K562 (cell line): ENCODE measurements around the gene TMEM127. TPM values are rescaled to one million over a fixed set of nuclear protein-coding genes. Genes with fewer than 3 reads are reported as not detected.

ENCODE experiments used
- ATAC-seq: fragments of 200-7000 bp; cut with Tn5 transposase; 3 replicates; pipeline ENCODE4 v1.9.1; 2020; ENCODE audit warnings: moderate library complexity
- BruUV-seq: library from RNA; stranded (reverse); fragments of 400-500 nt; replicated peaks from 2 replicates; lab custom pipeline; 2021; lab: Mats Ljungman, UMichigan
- CTCF ChIA-PET: fragments of 300-600 bp; formaldehyde crosslinking; extraction: SDS; loops from one replicate; lab custom pipeline; 2021; ENCODE audit warnings: low intra/inter-chr PET ratio; lab: Yijun Ruan, JAX
- POLR2A ChIA-PET: fragments of 300-600, 350-650 bp; sonication (Branson Sonifier 250); formaldehyde crosslinking; extraction: SDS; loops from one replicate; lab custom pipeline; 2021; ENCODE audit warnings: antibody characterized with exemption, inconsistent platforms; lab: Yijun Ruan, JAX
- DNase-seq, 4 experiments: peaks; one replicate each; pipeline versions ENCODE4 v3.0.0 to v3.0.0-alpha.2; 2011 to 2018; ENCODE audit warnings: low spot score in 3 of 4, mixed read lengths in 3 of 4; ENCODE audit errors: extremely low read depth in 1 of 4
- FAIRE-seq: peaks from 2 replicates; lab custom pipeline; 2011; peaks lifted over from hg19 to GRCh38; lab: Jason Lieb, UNC
- H2AFZ ChIP-seq: 2 replicates; pipeline ENCODE4 v1.6.0; 2011; ENCODE audit warnings: low read depth, low read length, control low read depth, inconsistent platforms
- H3K27ac ChIP-seq: fragments of 200-600 bp; 3 replicates; pipeline ENCODE4 v1.8.0; 2011; ENCODE audit warnings: low read depth, mild to moderate bottlenecking, control low read depth, inconsistent platforms, low read length, moderate library complexity, mixed read lengths; ENCODE audit errors: extremely low read depth
- H3K27me3 ChIP-seq, 2 experiments: fragments of 300-600 bp in 1 of 2; 2 replicates in 1 of 2; 3 replicates in 1 of 2; pipeline versions ENCODE4 v1.6.0 to v1.8.0; 2011; ENCODE audit warnings: inconsistent platforms in 2 of 2, low read length in 2 of 2, mild to moderate bottlenecking in 1 of 2, mixed read lengths in 1 of 2, moderate library complexity in 1 of 2; ENCODE audit not compliant: control insufficient read depth in 2 of 2, insufficient read depth in 2 of 2
- H3K36me3 ChIP-seq: fragments of 300-600 bp; 3 replicates; pipeline ENCODE4 v1.8.0; 2011; ENCODE audit warnings: mild to moderate bottlenecking, low read length, inconsistent platforms; ENCODE audit not compliant: control insufficient read depth, insufficient read depth
- H3K4me1 ChIP-seq, 2 experiments: fragments of 200-600 bp in 1 of 2; replicated peaks in 1 of 2; 2 replicates in 1 of 2; 3 replicates in 1 of 2; pipeline versions ENCODE4 v1.5.1 to v1.8.0; 2011; ENCODE audit warnings: inconsistent platforms in 2 of 2, low read length in 2 of 2, mild to moderate bottlenecking in 1 of 2, mixed read lengths in 1 of 2, moderate library complexity in 1 of 2; ENCODE audit not compliant: control insufficient read depth in 2 of 2, insufficient read depth in 2 of 2
- H3K4me2 ChIP-seq: 2 replicates; pipeline ENCODE4 v1.6.1; 2011; ENCODE audit warnings: low read length, control low read depth, inconsistent platforms, mixed read lengths; ENCODE audit not compliant: insufficient read depth
- H3K4me3 ChIP-seq: fragments of 200-600 bp; sonication (generic), shearing (Covaris generic); 2 replicates; pipeline ENCODE4 v1.5.1; 2016; ENCODE audit warnings: control low read depth, inconsistent platforms
- H3K79me2 ChIP-seq: fragments of 200-600 bp; 3 replicates; pipeline ENCODE4 v1.8.0; 2011; ENCODE audit warnings: low read length, inconsistent platforms; ENCODE audit not compliant: control insufficient read depth, insufficient read depth
- H3K9ac ChIP-seq, 2 experiments: 2 replicates each; pipeline versions ENCODE4 v1.6.0 to v1.6.1; 2011; ENCODE audit warnings: low read depth in 2 of 2, low read length in 2 of 2, control low read depth in 1 of 2, inconsistent platforms in 1 of 2, mild to moderate bottlenecking in 1 of 2, mixed read lengths in 1 of 2; ENCODE audit not compliant: insufficient read depth in 1 of 2
- H3K9me1 ChIP-seq: one replicate; pipeline ENCODE4 v1.6.0; 2011; ENCODE audit warnings: inconsistent platforms, mild to moderate bottlenecking, low read length, moderate library complexity; ENCODE audit not compliant: control insufficient read depth, insufficient read depth
- H3K9me3 ChIP-seq: replicated peaks from 2 replicates; pipeline ENCODE4 v1.5.1; 2011; ENCODE audit warnings: low read depth, low read length, inconsistent platforms; ENCODE audit not compliant: control insufficient read depth, insufficient read depth
- H4K20me1 ChIP-seq: replicated peaks from 2 replicates; pipeline ENCODE4 v1.6.1; 2011; ENCODE audit warnings: low read length, inconsistent platforms, mixed read lengths; ENCODE audit not compliant: control insufficient read depth, insufficient read depth
- CCNT2 ChIP-seq: IDR thresholded peaks from 2 replicates; pipeline ENCODE4 v1.6.1; 2011; ENCODE audit warnings: borderline replicate concordance, low read depth, mild to moderate bottlenecking, moderate library complexity, mixed read lengths, low read length; ENCODE audit not compliant: insufficient read length; ENCODE audit errors: extremely low read depth
- E2F8 ChIP-seq: fragments of 450-650 bp; IDR thresholded peaks from 2 replicates; pipeline ENCODE4 v1.7.1; 2018; ENCODE audit warnings: mild to moderate bottlenecking, low read depth; ENCODE audit not compliant: partially characterized antibody
- HNRNPK ChIP-seq: fragments of 200-400 bp; formaldehyde crosslinking; IDR thresholded peaks from one replicate; pipeline ENCODE4 v1.6.1; 2018; ENCODE audit warnings: mild to moderate bottlenecking, low read depth, low read length; ENCODE audit not compliant: poor library complexity, severe bottlenecking
- ZBTB5 ChIP-seq: fragments of 450-650 bp; IDR thresholded peaks from 2 replicates; pipeline ENCODE4 v1.6.1; 2017; ENCODE audit warnings: antibody characterized with exemption
- ZNF644 ChIP-seq: fragments of 200-800 bp; sonication (Bioruptor generic); IDR thresholded peaks from 2 replicates; pipeline ENCODE4 v1.6.1; 2016; ENCODE audit warnings: low read depth, missing genetic modification characterization, missing compliant biosample characterization
- WGBS: fragments of 100-300 bp; shearing (Covaris generic); methylation state at CpG from one replicate; pipeline ENCODE4 v1.1.6; 2016; ENCODE audit warnings: low coverage, mixed read lengths; ENCODE audit not compliant: insufficient coverage; ENCODE audit errors: missing lambda C conversion rate; 5-methylcytosine and 5-hydroxymethylcytosine counted together
- in situ Hi-C: fragments of 300-500 bp; cut with MboI; formaldehyde crosslinking; loops from 4 replicates; pipeline ENCODE4 v1.15.0; 2018; ENCODE audit warnings: inconsistent platforms, mixed read lengths
- intact Hi-C: fragments of 100-400 bp; cut with micrococcal nuclease; formaldehyde crosslinking; loops from 2 replicates; pipeline ENCODE4 v1.14.2; 2022
- polyA plus RNA-seq, 8 experiments: library from polyadenylated mRNA; depleted of rRNA in 4 of 8; stranded (reverse) in 5 of 8; unstranded in 3 of 8; fragments of >200 nt; fragmentation: Nextera tagmentation in 2 of 8; fragmentation: Illumina TruSeq in 1 of 8; extraction: Ambion mirVana in 2 of 8; extraction: Trizol in 1 of 8; gene quantifications; 2 replicates each; pipeline versions ENCODE4 v1.2.1 to v1.2.3, GENCODE V29; 2011 to 2014; ENCODE audit warnings: inconsistent platforms in 1 of 8, missing spikeins in 1 of 8
- total RNA-seq, 7 experiments: library from RNA; depleted of rRNA in 6 of 7; stranded (reverse); fragments of >200 nt in 6 of 7; fragmentation: Illumina TruSeq in 2 of 7; extraction: Trizol in 2 of 7; gene quantifications; 2 replicates each; pipeline versions ENCODE4 v1.2.1 to v1.2.3, GENCODE V29; 2011 to 2021; ENCODE audit warnings: low replicate concordance in 1 of 7

TMEM127 gene
- total and polyA plus RNA-seq, 9 of the 15 experiments (the other 6 are each of a cell fraction or from before 2014, with no cell fraction given), result 1.7 to 20.0 (median 9.9) TPM

GRCh38 chr2:96201338-96201737 is 64.5 kb downstream of the TMEM127 start (continued):
- no peak for TF ChIP-seq HNRNPK

GRCh38 chr2:96198921-96199320 is 66.9 kb downstream of the TMEM127 start:
- no peak overlapping the region for H3K4me3 ChIP-seq
- no TSS peak for BruUV-seq
- 77% methylated on average over 2 of the region's 2 CpGs for WGBS
- no peak for TF ChIP-seq ZBTB5
- TF ChIP-seq CCNT2, result no peak
- no peak for TF ChIP-seq ZNF644 (tag)
- no peak for TF ChIP-seq E2F8
- TF ChIP-seq, all 486 proteins: peak for 0
- peaks cover 4% of the 10 kb centered on the region for H3K9me1 ChIP-seq
- H3K79me2 ChIP-seq, result peaks cover 96% of the 10 kb centered on the region
- peaks cover 8% of the 10 kb centered on the region; the same call in 1 of the 2 replicates for H4K20me1 ChIP-seq
- ChIA-PET POLR2A (interaction anchor here (0.7 to 2.1 kb wide), 3 partner anchors 10 to 15 kb away, joined by 3 to 9 read pairs (median 5); partner anchors contain the start of gene STARD7), CTCF (no interaction called here)
- no peak overlapping the region for H3K4me2 ChIP-seq
- no peak overlapping the region for H3K9ac ChIP-seq
- ATAC-seq (no peak), FAIRE-seq (no peak), DNase-seq (no peak)
- H3K4me1 ChIP-seq, result peaks cover 5 to 24% of the 10 kb centered on the region in 2 experiments; a peak in 4 of 5 replicates
- intact Hi-C loops (no loop called here), in situ Hi-C loops (no loop called here)
- no peak overlapping the region for H3K27ac ChIP-seq
- H2AFZ ChIP-seq, result no peak overlapping the region
- H3K27me3 ChIP-seq, result no peaks in the 10 kb centered on the region
- peaks cover 64% of the 10 kb centered on the region for H3K36me3 ChIP-seq
- no peaks in the 10 kb centered on the region for H3K9me3 ChIP-seq

Other genes starting within 250 kb of the TMEM127 start
Only the 7 nearest of the 10 such genes appear.
- gene ASTL, start 127.5 kb downstream of the TMEM127 start, total RNA-seq (2014; rRNA removed), result not detected in 2 replicates
- not detected in 2 replicates for gene ASTL, start 127.5 kb downstream of the TMEM127 start, total RNA-seq (2014; rRNA removed; fragmentation: Illumina TruSeq; extraction: Trizol)
- not detected in 2 replicates for gene ASTL, start 127.5 kb downstream of the TMEM127 start, total RNA-seq (2015; rRNA removed; fragmentation: Illumina TruSeq; extraction: Trizol)
- not detected in 2 replicates for gene ASTL, start 127.5 kb downstream of the TMEM127 start, total RNA-seq (2021)
- gene ASTL, start 127.5 kb downstream of the TMEM127 start, polyA plus RNA-seq (2011; rRNA removed), result not detected in 2 replicates
- gene ASTL, start 127.5 kb downstream of the TMEM127 start, polyA plus RNA-seq (2014; fragmentation: Illumina TruSeq; extraction: Trizol), result not detected in 2 replicates
- gene ASTL, start 127.5 kb downstream of the TMEM127 start, polyA plus RNA-seq (2014; fragmentation: Nextera tagmentation; extraction: Ambion mirVana), result not detected
- gene ASTL, start 127.5 kb downstream of the TMEM127 start, polyA plus RNA-seq (2014; rRNA removed), result not detected in 2 replicates
- gene DUSP2, start 120.6 kb downstream of the TMEM127 start, total RNA-seq (2014; rRNA removed), result not detected in 2 replicates
- not detected in 2 replicates for gene DUSP2, start 120.6 kb downstream of the TMEM127 start, total RNA-seq (2014; rRNA removed; fragmentation: Illumina TruSeq; extraction: Trizol)
- not detected in 2 replicates for gene DUSP2, start 120.6 kb downstream of the TMEM127 start, total RNA-seq (2015; rRNA removed; fragmentation: Illumina TruSeq; extraction: Trizol)
- gene DUSP2, start 120.6 kb downstream of the TMEM127 start, total RNA-seq (2021), result 0.18 and 0.42 TPM in 2 replicates
- gene DUSP2, start 120.6 kb downstream of the TMEM127 start, polyA plus RNA-seq (2011; rRNA removed), result 0.04 TPM in 1 of 2 replicates, not detected in the other
- not detected in 2 replicates for gene DUSP2, start 120.6 kb downstream of the TMEM127 start, polyA plus RNA-seq (2014; fragmentation: Illumina TruSeq; extraction: Trizol)
- not detected for gene DUSP2, start 120.6 kb downstream of the TMEM127 start, polyA plus RNA-seq (2014; fragmentation: Nextera tagmentation; extraction: Ambion mirVana)
- gene DUSP2, start 120.6 kb downstream of the TMEM127 start, polyA plus RNA-seq (2014; rRNA removed), result not detected in 2 replicates
- gene STARD7, start 57.2 kb downstream of the TMEM127 start, total RNA-seq (2014; rRNA removed), result 147 and 306 TPM in 2 replicates
- 173 and 193 TPM in 2 replicates for gene STARD7, start 57.2 kb downstream of the TMEM127 start, total RNA-seq (2014; rRNA removed; fragmentation: Illumina TruSeq; extraction: Trizol)
- 170 and 173 TPM in 2 replicates for gene STARD7, start 57.2 kb downstream of the TMEM127 start, total RNA-seq (2015; rRNA removed; fragmentation: Illumina TruSeq; extraction: Trizol)
- gene STARD7, start 57.2 kb downstream of the TMEM127 start, total RNA-seq (2021), result 192 and 196 TPM in 2 replicates
- gene STARD7, start 57.2 kb downstream of the TMEM127 start, polyA plus RNA-seq (2011; rRNA removed), result 95.3 and 108 TPM in 2 replicates
- gene STARD7, start 57.2 kb downstream of the TMEM127 start, polyA plus RNA-seq (2014; fragmentation: Illumina TruSeq; extraction: Trizol), result 136 and 145 TPM in 2 replicates
- gene STARD7, start 57.2 kb downstream of the TMEM127 start, polyA plus RNA-seq (2014; fragmentation: Nextera tagmentation; extraction: Ambion mirVana), result 100 to 1,000 TPM in 1 of 2 experiments, 10 to 100 TPM in 1; 90.9 to 140 TPM
- 103 and 122 TPM in 2 replicates for gene STARD7, start 57.2 kb downstream of the TMEM127 start, polyA plus RNA-seq (2014; rRNA removed)
- gene CIAO1, start 228 bp upstream of the TMEM127 start, total RNA-seq (2014; rRNA removed), result 121 and 182 TPM in 2 replicates
- gene CIAO1, start 228 bp upstream of the TMEM127 start, total RNA-seq (2014; rRNA removed; fragmentation: Illumina TruSeq; extraction: Trizol), result 64.7 and 78.7 TPM in 2 replicates
- gene CIAO1, start 228 bp upstream of the TMEM127 start, total RNA-seq (2015; rRNA removed; fragmentation: Illumina TruSeq; extraction: Trizol), result 85.4 and 89.7 TPM in 2 replicates
- 92.8 and 94.3 TPM in 2 replicates for gene CIAO1, start 228 bp upstream of the TMEM127 start, total RNA-seq (2021)
- 102 and 122 TPM in 2 replicates for gene CIAO1, start 228 bp upstream of the TMEM127 start, polyA plus RNA-seq (2011; rRNA removed)
- 94.2 and 104 TPM in 2 replicates for gene CIAO1, start 228 bp upstream of the TMEM127 start, polyA plus RNA-seq (2014; fragmentation: Illumina TruSeq; extraction: Trizol)
- 10 to 100 TPM; 11.4 to 19.2 TPM for gene CIAO1, start 228 bp upstream of the TMEM127 start, polyA plus RNA-seq (2014; fragmentation: Nextera tagmentation; extraction: Ambion mirVana)
- gene CIAO1, start 228 bp upstream of the TMEM127 start, polyA plus RNA-seq (2014; rRNA removed), result 145 and 156 TPM in 2 replicates
- gene SNRNP200, start 39.5 kb upstream of the TMEM127 start, total RNA-seq (2014; rRNA removed), result 76.1 and 87.5 TPM in 2 replicates
- 66.5 and 77.9 TPM in 2 replicates for gene SNRNP200, start 39.5 kb upstream of the TMEM127 start, total RNA-seq (2014; rRNA removed; fragmentation: Illumina TruSeq; extraction: Trizol)
- gene SNRNP200, start 39.5 kb upstream of the TMEM127 start, total RNA-seq (2015; rRNA removed; fragmentation: Illumina TruSeq; extraction: Trizol), result 94.4 and 95.0 TPM in 2 replicates
- 188 and 210 TPM in 2 replicates for gene SNRNP200, start 39.5 kb upstream of the TMEM127 start, total RNA-seq (2021)
- gene SNRNP200, start 39.5 kb upstream of the TMEM127 start, polyA plus RNA-seq (2011; rRNA removed), result 191 and 199 TPM in 2 replicates
- 224 and 231 TPM in 2 replicates for gene SNRNP200, start 39.5 kb upstream of the TMEM127 start, polyA plus RNA-seq (2014; fragmentation: Illumina TruSeq; extraction: Trizol)
- 100 to 1,000 TPM in 1 of 2 experiments, 10 to 100 TPM in 1; 87.9 to 155 TPM for gene SNRNP200, start 39.5 kb upstream of the TMEM127 start, polyA plus RNA-seq (2014; fragmentation: Nextera tagmentation; extraction: Ambion mirVana)
- 171 and 181 TPM in 2 replicates for gene SNRNP200, start 39.5 kb upstream of the TMEM127 start, polyA plus RNA-seq (2014; rRNA removed)
- gene ITPRIPL1, start 59.3 kb upstream of the TMEM127 start, total RNA-seq (2014; rRNA removed), result 6.1 and 8.8 TPM in 2 replicates
- 5.9 and 6.4 TPM in 2 replicates for gene ITPRIPL1, start 59.3 kb upstream of the TMEM127 start, total RNA-seq (2014; rRNA removed; fragmentation: Illumina TruSeq; extraction: Trizol)
- 6.1 and 6.7 TPM in 2 replicates for gene ITPRIPL1, start 59.3 kb upstream of the TMEM127 start, total RNA-seq (2015; rRNA removed; fragmentation: Illumina TruSeq; extraction: Trizol)
- gene ITPRIPL1, start 59.3 kb upstream of the TMEM127 start, total RNA-seq (2021), result 8.9 and 9.0 TPM in 2 replicates
- gene ITPRIPL1, start 59.3 kb upstream of the TMEM127 start, polyA plus RNA-seq (2011; rRNA removed), result 0.23 and 5.2 TPM in 2 replicates
- gene ITPRIPL1, start 59.3 kb upstream of the TMEM127 start, polyA plus RNA-seq (2014; fragmentation: Illumina TruSeq; extraction: Trizol), result 6.4 and 8.1 TPM in 2 replicates
- gene ITPRIPL1, start 59.3 kb upstream of the TMEM127 start, polyA plus RNA-seq (2014; fragmentation: Nextera tagmentation; extraction: Ambion mirVana), result 1 to 10 TPM in 1 of 2 experiments, under 1 TPM in 1; 0.99 to 1.5 TPM
- 5.8 and 6.5 TPM in 2 replicates for gene ITPRIPL1, start 59.3 kb upstream of the TMEM127 start, polyA plus RNA-seq (2014; rRNA removed)
- 63.7 and 74.2 TPM in 2 replicates for gene NCAPH, start 69.8 kb upstream of the TMEM127 start, total RNA-seq (2014; rRNA removed)
- 52.7 and 54.8 TPM in 2 replicates for gene NCAPH, start 69.8 kb upstream of the TMEM127 start, total RNA-seq (2014; rRNA removed; fragmentation: Illumina TruSeq; extraction: Trizol)
- 58.2 and 61.0 TPM in 2 replicates for gene NCAPH, start 69.8 kb upstream of the TMEM127 start, total RNA-seq (2015; rRNA removed; fragmentation: Illumina TruSeq; extraction: Trizol)
- gene NCAPH, start 69.8 kb upstream of the TMEM127 start, total RNA-seq (2021), result 64.4 and 65.1 TPM in 2 replicates
- 68.0 and 76.0 TPM in 2 replicates for gene NCAPH, start 69.8 kb upstream of the TMEM127 start, polyA plus RNA-seq (2011; rRNA removed)
- 94.5 and 109 TPM in 2 replicates for gene NCAPH, start 69.8 kb upstream of the TMEM127 start, polyA plus RNA-seq (2014; fragmentation: Illumina TruSeq; extraction: Trizol)
- gene NCAPH, start 69.8 kb upstream of the TMEM127 start, polyA plus RNA-seq (2014; fragmentation: Nextera tagmentation; extraction: Ambion mirVana), result 10 to 100 TPM; 52.4 to 73.8 TPM
- 67.4 and 73.5 TPM in 2 replicates for gene NCAPH, start 69.8 kb upstream of the TMEM127 start, polyA plus RNA-seq (2014; rRNA removed)